HCT116 (cell line): ENCODE data around the gene OTUD3. TPM values are rescaled to one million over a fixed set of nuclear protein-coding genes. Genes with fewer than 3 reads are reported as not detected.

Experiments used
- ATAC-seq: fragments of 200-7000 bp; cut with Tn5 transposase; 2 replicates; pipeline ENCODE4 v1.9.1; 2020; ENCODE audit warnings: mild to moderate bottlenecking, moderate library complexity
- BruUV-seq: library from RNA; stranded (reverse); fragments of 400-500 nt; replicated peaks from 2 replicates; lab custom pipeline; 2021; lab: Mats Ljungman, UMichigan
- CTCF ChIA-PET: fragments of 300-600 bp; sonication (Branson Sonifier 250); formaldehyde crosslinking; loops from one replicate; lab custom pipeline; 2021; ENCODE audit warnings: antibody characterized with exemption; lab: Charles Lee
- POLR2A ChIA-PET: fragments of 300-600, 350-600 bp; sonication (Branson Sonifier 250); formaldehyde crosslinking; loops from one replicate; lab custom pipeline; 2021; ENCODE audit warnings: antibody characterized with exemption; lab: Charles Lee
- RAD21 ChIA-PET, 2 experiments: fragments of 300-600 bp; sonication (Branson Sonifier 250); formaldehyde crosslinking; loops; one replicate each; lab custom pipeline; 2023; ENCODE audit warnings: low total read pairs in 2 of 2; ENCODE audit not compliant: uncharacterized antibody in 2 of 2, unreplicated experiment in 2 of 2, low non-redundant PET in 1 of 2; lab: Charles Lee
- DNase-seq: peaks from one replicate; pipeline ENCODE4 v3.0.0-alpha.2; 2010; ENCODE audit warnings: low read depth, low spot score
- H2AFZ ChIP-seq: fragments of 200-600 bp; shearing (Covaris generic), sonication (generic); 2 replicates; pipeline ENCODE4 v1.6.1; 2017; ENCODE audit warnings: low read depth, mixed run types, mixed read lengths, antibody characterized with exemption, low read length; ENCODE audit not compliant: poor library complexity, severe bottlenecking
- H3K27ac ChIP-seq: 2 replicates; pipeline ENCODE4 v1.5.1; 2012; ENCODE audit warnings: low read depth, low read length
- H3K27me3 ChIP-seq: fragments of 200-600 bp; sonication (generic); 2 replicates; pipeline ENCODE4 v1.6.1; 2016; ENCODE audit warnings: mixed run types, low read length, mixed read lengths; ENCODE audit not compliant: insufficient read depth
- H3K36me3 ChIP-seq, 2 experiments: fragments of 200-500 bp in 1 of 2; fragments of 200-600 bp in 1 of 2; sonication (Bioruptor generic) in 1 of 2; sonication (generic) in 1 of 2; 2 replicates each; pipeline versions ENCODE4 v1.5.1 to v1.6.1; 2014 to 2016; ENCODE audit warnings: low read length in 2 of 2, inconsistent platforms in 1 of 2, mixed read lengths in 1 of 2, mixed run types in 1 of 2; ENCODE audit not compliant: insufficient read depth in 2 of 2, control insufficient read depth in 1 of 2
- H3K4me1 ChIP-seq, 2 experiments: fragments of 200-600 bp in 1 of 2; sonication (generic) in 1 of 2; 2 replicates each; pipeline versions ENCODE4 v1.5.1 to v1.6.1; 2012 to 2017; ENCODE audit warnings: low read length in 2 of 2, inconsistent platforms in 1 of 2, mild to moderate bottlenecking in 1 of 2, mixed read lengths in 1 of 2, mixed run types in 1 of 2, moderate library complexity in 1 of 2; ENCODE audit not compliant: insufficient read depth in 2 of 2, control insufficient read depth in 1 of 2
- H3K4me2 ChIP-seq: fragments of 200-600 bp; sonication (generic); 2 replicates; pipeline ENCODE4 v1.6.1; 2017; ENCODE audit warnings: mixed run types, low read length, mixed read lengths
- H3K4me3 ChIP-seq, 2 experiments: fragments of 200-600 bp in 1 of 2; sonication (generic) in 1 of 2; replicated peaks in 1 of 2; 2 replicates each; pipeline ENCODE4 v1.5.1; 2011 to 2016; ENCODE audit warnings: low read length in 2 of 2, control low read depth in 1 of 2, low read depth in 1 of 2, mild to moderate bottlenecking in 1 of 2, mixed read lengths in 1 of 2, mixed run types in 1 of 2
- H3K79me2 ChIP-seq: fragments of 200-600 bp; sonication (generic); 2 replicates; pipeline ENCODE4 v1.6.1; 2017; ENCODE audit warnings: mild to moderate bottlenecking, mixed run types, low read length, moderate library complexity, mixed read lengths; ENCODE audit not compliant: insufficient read depth
- H3K9ac ChIP-seq: fragments of 200-600 bp; sonication (generic); 2 replicates; pipeline ENCODE4 v1.6.1; 2016; ENCODE audit warnings: low read length, mixed read lengths
- H3K9me2 ChIP-seq: fragments of 200-600 bp; sonication (generic), shearing (Covaris generic); 2 replicates; pipeline ENCODE4 v1.6.1; 2017; ENCODE audit warnings: mixed run types, mild to moderate bottlenecking, moderate library complexity; ENCODE audit not compliant: insufficient read depth
- H3K9me3 ChIP-seq, 2 experiments: fragments of 200-500 bp in 1 of 2; fragments of 200-600 bp in 1 of 2; sonication (Bioruptor generic) in 1 of 2; sonication (generic) in 1 of 2; 2 replicates each; pipeline ENCODE4 v1.6.1; 2014 to 2017; ENCODE audit warnings: low read length in 2 of 2, mixed read lengths in 2 of 2, inconsistent platforms in 1 of 2, low read depth in 1 of 2, mild to moderate bottlenecking in 1 of 2, mixed run types in 1 of 2, moderate library complexity in 1 of 2; ENCODE audit not compliant: control insufficient read depth in 1 of 2, insufficient read depth in 1 of 2
- H4K20me1 ChIP-seq: fragments of 200-600 bp; sonication (generic), shearing (Covaris generic); 2 replicates; pipeline ENCODE4 v1.6.1; 2017; ENCODE audit warnings: mixed run types, mild to moderate bottlenecking, moderate library complexity; ENCODE audit not compliant: insufficient read depth
- CBX3 ChIP-seq: IDR thresholded peaks from 2 replicates; pipeline ENCODE4 v1.6.1; 2012; ENCODE audit warnings: low read depth
- EGR1 ChIP-seq: IDR thresholded peaks from 2 replicates; pipeline ENCODE4 v1.6.1; 2012; ENCODE audit warnings: low read depth
- ELF1 ChIP-seq: IDR thresholded peaks from 2 replicates; pipeline ENCODE4 v1.6.1; 2012; ENCODE audit warnings: low read depth, borderline replicate concordance
- FOSL1 ChIP-seq: IDR thresholded peaks from 2 replicates; pipeline ENCODE4 v1.6.1; 2012; ENCODE audit warnings: low read depth
- POLR2AphosphoS5 ChIP-seq: IDR thresholded peaks from 2 replicates; pipeline ENCODE4 v1.6.1; 2011; ENCODE audit warnings: mild to moderate bottlenecking, low read depth, low read length, moderate library complexity
- RAD21 ChIP-seq: IDR thresholded peaks from 2 replicates; pipeline ENCODE4 v1.6.1; 2012; ENCODE audit warnings: low read depth, mild to moderate bottlenecking
- SP1 ChIP-seq: IDR thresholded peaks from 2 replicates; pipeline ENCODE4 v1.6.1; 2012; ENCODE audit warnings: low read depth
- TCF7L2 ChIP-seq: IDR thresholded peaks from 2 replicates; pipeline ENCODE4 v1.7.0; 2011; ENCODE audit warnings: borderline replicate concordance, inconsistent platforms; ENCODE audit not compliant: insufficient read depth, insufficient read length; ENCODE audit errors: extremely low read depth
- YY1 ChIP-seq: IDR thresholded peaks from 2 replicates; pipeline ENCODE4 v1.6.1; 2011; ENCODE audit warnings: low read length, low read depth, moderate library complexity, mild to moderate bottlenecking; ENCODE audit not compliant: insufficient replicate concordance; ENCODE audit errors: extremely low read depth
- intact Hi-C: fragments of 100-400 bp; cut with micrococcal nuclease; formaldehyde crosslinking; loops from 2 replicates; pipeline ENCODE4 v1.10.0; 2022
- total RNA-seq: library from RNA; stranded (reverse); gene quantifications from one replicate; pipeline ENCODE4 v1.2.1, GENCODE V29; 2021; ENCODE audit not compliant: unreplicated experiment
- TF ChIP-seq, protein P1 (sequence below), 3 experiments: fragments of 200-600 bp in 1 of 3; sonication (generic) in 1 of 3; IDR thresholded peaks in 2 of 3; conservative IDR thresholded peaks in 1 of 3; 2 replicates each; pipeline ENCODE4 v1.5.1; 2012 to 2017; ENCODE audit warnings: low read depth in 2 of 3, low read length in 2 of 3, antibody characterized with exemption in 1 of 3, borderline replicate concordance in 1 of 3, control low read depth in 1 of 3, mild to moderate bottlenecking in 1 of 3, mixed read lengths in 1 of 3, mixed run types in 1 of 3, moderate library complexity in 1 of 3; ENCODE audit not compliant: insufficient read depth in 1 of 3

OTUD3 gene
- total RNA-seq, 1 experiment from 2014 or later: 15.0 TPM

GRCh38 chr1:19869929-19870328 lies 12.3 kb upstream of the OTUD3 start:
- Histone ChIP-seq H3K4me2 (no peak overlapping the region), H3K9ac (no peak overlapping the region), H3K9me2 (no peaks in the 10 kb centered on the region), H4K20me1 (no peaks in the 10 kb centered on the region), H3K4me1 (peaks cover 4 to 10% of the 10 kb centered on the region in 2 experiments; a peak in 3 of 4 replicates), H3K27ac (no peak overlapping the region), H3K4me3 (no peak overlapping the region), H3K36me3 (no peaks in the 10 kb centered on the region), H2AFZ (peak overlapping the region; percentile 22), H3K27me3 (no peaks in the 10 kb centered on the region), H3K9me3 (no peaks in the 10 kb centered on the region), H3K79me2 (no peaks in the 10 kb centered on the region)
- ChIA-PET CTCF (interaction anchor here (2.3 kb wide), 1 partner anchor 12 kb away, joined by 10 read pairs; the partner anchor contains the start of gene OTUD3), RAD21 (no interaction called here), POLR2A (interaction anchor here (0.7 to 1.1 kb wide), 2 partner anchors 12 to 30 kb away, joined by 3 read pairs; partner anchors contain the start of gene OTUD3)
- ATAC-seq (no peak), DNase-seq (no peak)
- intact Hi-C loops: no loop called here
- TF ChIP-seq EGR1 (no peak), FOSL1 (no peak), POLR2AphosphoS5 (no peak), CBX3 (no peak), ELF1 (no peak), YY1 (no peak)
- no TSS peak for BruUV-seq

DNA sequence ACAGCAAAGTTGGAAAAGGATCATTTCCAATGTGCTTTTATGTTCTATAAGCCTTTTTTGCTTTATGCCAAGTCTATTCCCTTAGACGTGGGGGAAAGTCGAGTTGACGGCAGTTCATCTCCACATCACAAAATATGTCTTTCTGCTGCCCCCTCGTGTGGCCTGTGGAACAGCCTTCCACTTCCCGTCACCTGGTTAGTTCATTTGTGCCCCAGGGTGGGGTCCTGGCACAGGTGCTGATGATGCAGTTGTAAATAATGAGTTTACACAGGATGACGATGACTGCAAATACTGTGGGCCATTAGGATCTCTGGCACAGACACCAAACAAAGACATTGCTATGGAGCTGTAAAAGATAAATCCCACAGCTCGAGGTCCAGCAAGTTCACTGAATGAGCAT lies 10.0 kb upstream of the OTUD3 start:
- no peak overlapping the region for H3K4me3 ChIP-seq
- peak; percentile 46 for ATAC-seq
- no peaks in the 10 kb centered on the region for H3K27me3 ChIP-seq
- no peaks in the 10 kb centered on the region for H3K79me2 ChIP-seq
- H2AFZ ChIP-seq: no peak overlapping the region
- H3K9me2 ChIP-seq: no peaks in the 10 kb centered on the region
- no peaks in the 10 kb centered on the region for H4K20me1 ChIP-seq
- no peaks in the 10 kb centered on the region for H3K36me3 ChIP-seq
- TF ChIP-seq RAD21 (peak; percentile 47), SP1 (no peak), TCF7L2 (no peak)
- TF ChIP-seq, protein P1, sequence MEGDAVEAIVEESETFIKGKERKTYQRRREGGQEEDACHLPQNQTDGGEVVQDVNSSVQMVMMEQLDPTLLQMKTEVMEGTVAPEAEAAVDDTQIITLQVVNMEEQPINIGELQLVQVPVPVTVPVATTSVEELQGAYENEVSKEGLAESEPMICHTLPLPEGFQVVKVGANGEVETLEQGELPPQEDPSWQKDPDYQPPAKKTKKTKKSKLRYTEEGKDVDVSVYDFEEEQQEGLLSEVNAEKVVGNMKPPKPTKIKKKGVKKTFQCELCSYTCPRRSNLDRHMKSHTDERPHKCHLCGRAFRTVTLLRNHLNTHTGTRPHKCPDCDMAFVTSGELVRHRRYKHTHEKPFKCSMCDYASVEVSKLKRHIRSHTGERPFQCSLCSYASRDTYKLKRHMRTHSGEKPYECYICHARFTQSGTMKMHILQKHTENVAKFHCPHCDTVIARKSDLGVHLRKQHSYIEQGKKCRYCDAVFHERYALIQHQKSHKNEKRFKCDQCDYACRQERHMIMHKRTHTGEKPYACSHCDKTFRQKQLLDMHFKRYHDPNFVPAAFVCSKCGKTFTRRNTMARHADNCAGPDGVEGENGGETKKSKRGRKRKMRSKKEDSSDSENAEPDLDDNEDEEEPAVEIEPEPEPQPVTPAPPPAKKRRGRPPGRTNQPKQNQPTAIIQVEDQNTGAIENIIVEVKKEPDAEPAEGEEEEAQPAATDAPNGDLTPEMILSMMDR (IDR thresholded peaks at IDR 0.05 in 2 of 3, conservative IDR thresholded peaks at IDR 0.05 in 1 of 3; ENCODE audit: borderline replicate concordance in 1 of 3, insufficient read depth in 1 of 3, low read depth in 2 of 3, low read length in 2 of 3): peak; percentile 1 to 30 (median 9); a peak in 1 of 6 replicates
- H3K27ac ChIP-seq: no peak overlapping the region
- BruUV-seq: no TSS peak
- intact Hi-C loops: loop anchor here (2.0 kb wide), 1 partner anchor 61 kb away; no protein-coding TSS in a partner anchor
- RAD21 ChIA-PET: no interaction called here
- DNase-seq: no peak
- no peaks in the 10 kb centered on the region for H3K9me3 ChIP-seq
- H3K4me2 ChIP-seq: no peak overlapping the region
- POLR2A ChIA-PET: no interaction called here
- peaks cover 0 to 2% of the 10 kb centered on the region in 2 experiments; a peak in 2 of 4 replicates for H3K4me1 ChIP-seq
- CTCF ChIA-PET: interaction anchor here (2.8 kb wide), 1 partner anchor 10 kb away, joined by 14 read pairs; the partner anchor contains the start of gene OTUD3
- no peak overlapping the region for H3K9ac ChIP-seq
